HEK293 (cell line): ENCODE measurements around the gene KRTAP5-2.

Source experiments
- CTCF ChIA-PET: fragments of 350-600 bp; formaldehyde crosslinking; extraction: SDS; loops from one replicate; lab custom pipeline; 2021; ENCODE audit warnings: antibody characterized with exemption; lab: Yijun Ruan, JAX
- POLR2A ChIA-PET: fragments of 300-600 bp; formaldehyde crosslinking; extraction: SDS; loops from one replicate; lab custom pipeline; 2020; ENCODE audit warnings: antibody characterized with exemption, inconsistent platforms; lab: Yijun Ruan, JAX
- H3K27ac ChIP-seq: fragments of 200-500 bp; sonication (Bioruptor generic); 2 replicates; pipeline ENCODE4 v1.5.1; 2014; ENCODE audit warnings: low read depth, low read length, control low read depth, inconsistent platforms; ENCODE audit errors: extremely low read depth
- H3K36me3 ChIP-seq, 2 experiments: fragments of 200-500 bp in 1 of 2; sonication (Bioruptor generic) in 1 of 2; 1 replicate in 1 of 2; 2 replicates in 1 of 2; pipeline ENCODE4 v1.5.1; 2014 to 2017; ENCODE audit warnings: inconsistent platforms in 2 of 2, low read length in 2 of 2; ENCODE audit not compliant: control insufficient read depth in 2 of 2, insufficient read depth in 1 of 2
- H3K4me1 ChIP-seq: fragments of 200-500 bp; sonication (Bioruptor generic); 2 replicates; pipeline ENCODE4 v1.5.1; 2014; ENCODE audit warnings: mild to moderate bottlenecking, low read length, inconsistent platforms; ENCODE audit not compliant: control insufficient read depth, insufficient read depth
- H3K4me3 ChIP-seq: 2 replicates; pipeline ENCODE4 v1.5.1; 2011; ENCODE audit warnings: low read depth, mild to moderate bottlenecking, control low read depth, low read length, moderate library complexity
- H3K9me3 ChIP-seq: fragments of 200-500 bp; sonication (Bioruptor generic); 2 replicates; pipeline ENCODE4 v1.5.1; 2014; ENCODE audit warnings: low read depth, low read length, inconsistent platforms; ENCODE audit not compliant: control insufficient read depth, insufficient read depth
- ATF2 ChIP-seq: fragments of 450-650 bp; formaldehyde crosslinking; IDR thresholded peaks from 2 replicates; pipeline ENCODE4 v1.5.1; 2016; ENCODE audit warnings: missing biosample characterization, missing genetic modification characterization, low read depth
- GLI2 ChIP-seq: fragments of 450-650 bp; formaldehyde crosslinking; IDR thresholded peaks from 2 replicates; pipeline ENCODE4; 2017; ENCODE audit warnings: missing biosample characterization, missing genetic modification characterization, low read depth, borderline replicate concordance
- HIC1 ChIP-seq: fragments of 450-650 bp; formaldehyde crosslinking; IDR thresholded peaks from 2 replicates; pipeline ENCODE4 v1.5.1; 2016; ENCODE audit warnings: missing biosample characterization, missing genetic modification characterization
- PRDM4 ChIP-seq: fragments of 450-650 bp; formaldehyde crosslinking; IDR thresholded peaks from 2 replicates; pipeline ENCODE4 v1.5.1; 2017; ENCODE audit warnings: missing biosample characterization, missing genetic modification characterization
- TSHZ1 ChIP-seq: fragments of 450-650 bp; formaldehyde crosslinking; IDR thresholded peaks from 2 replicates; pipeline ENCODE4 v1.5.1; 2016; ENCODE audit warnings: missing biosample characterization, missing genetic modification characterization, borderline replicate concordance
- ZBTB1 ChIP-seq: fragments of 450-650 bp; formaldehyde crosslinking; IDR thresholded peaks from 2 replicates; pipeline ENCODE4 v1.5.1; 2016; ENCODE audit warnings: missing biosample characterization, missing genetic modification characterization
- ZBTB11 ChIP-seq: fragments of 450-650 bp; formaldehyde crosslinking; conservative IDR thresholded peaks from 2 replicates; pipeline ENCODE4 v1.5.1; 2016; ENCODE audit warnings: low read depth, missing biosample characterization, missing genetic modification characterization
- ZNF157 ChIP-seq: fragments of 450-650 bp; formaldehyde crosslinking; IDR thresholded peaks from 2 replicates; pipeline ENCODE4 v1.5.1; 2016; ENCODE audit warnings: missing biosample characterization, missing genetic modification characterization
- ZNF221 ChIP-seq: fragments of 450-650 bp; formaldehyde crosslinking; IDR thresholded peaks from 2 replicates; pipeline ENCODE4 v1.5.1; 2017; ENCODE audit warnings: missing biosample characterization, missing genetic modification characterization, borderline replicate concordance
- ZNF311 ChIP-seq: fragments of 450-650 bp; formaldehyde crosslinking; IDR thresholded peaks from 2 replicates; pipeline ENCODE4 v1.5.1; 2017; ENCODE audit warnings: missing biosample characterization, missing genetic modification characterization, borderline replicate concordance
- ZNF704 ChIP-seq: fragments of 450-650 bp; formaldehyde crosslinking; IDR thresholded peaks from 2 replicates; pipeline ENCODE4 v1.5.1; 2016; ENCODE audit warnings: missing biosample characterization, missing genetic modification characterization
- ZNF777 ChIP-seq: fragments of 450-650 bp; formaldehyde crosslinking; IDR thresholded peaks from 2 replicates; pipeline ENCODE4 v1.5.1; 2017; ENCODE audit warnings: missing biosample characterization, missing genetic modification characterization, borderline replicate concordance

Gene KRTAP5-2

GRCh38 chr11:1604181-1604580 is 6.1 kb upstream of the KRTAP5-2 start:
- Histone ChIP-seq H3K4me1 (no peaks in the 10 kb centered on the region), H3K36me3 (no peaks in the 10 kb centered on the region), H3K4me3 (no peak overlapping the region), H3K9me3 (no peaks in the 10 kb centered on the region), H3K27ac (no peak overlapping the region)
- CTCF ChIA-PET = no interaction called here
- POLR2A ChIA-PET = no interaction called here
- no peak for TF ChIP-seq ZNF777 (tag by site-specific recombination)
- TF ChIP-seq ZBTB1 = no peak
- no peak for TF ChIP-seq ZNF704 (tag by site-specific recombination)
- no peak for TF ChIP-seq PRDM4 (tag by site-specific recombination)
- no peak for TF ChIP-seq ZNF221 (tag by site-specific recombination)
- TF ChIP-seq ZBTB11 (tag by site-specific recombination) = no peak
- TF ChIP-seq ZNF311 (tag by site-specific recombination) = no peak
- TF ChIP-seq GLI2 (tag by site-specific recombination) = no peak
- TF ChIP-seq HIC1 (tag by site-specific recombination) = no peak
- no peak for TF ChIP-seq ZNF157 (tag by site-specific recombination)
- TF ChIP-seq TSHZ1 = no peak
- no peak for TF ChIP-seq ATF2 (tag by site-specific recombination)
